ENCODE measurements around the gene FAM20B.

The FAM20B gene

GRCh38 chr1:179023946-179024650, 1.6 kb upstream of the FAM20B start:
- H3K4me3 ChIP-seq (ENCODE audit: low read depth, low read length), result no peak overlapping the region
- TF ChIP-seq CTCF (IDR thresholded peaks at IDR 0.05; ENCODE audit: low read depth, low read length), result no peak

GRCh38 chr1:179025975-179026812, 500 bp downstream of the FAM20B start:
- H3K4me3 ChIP-seq (ENCODE audit: low read depth, low read length), result peak overlapping the region; percentile 88
- no peak for TF ChIP-seq CTCF (IDR thresholded peaks at IDR 0.05; ENCODE audit: low read depth, low read length)

- H3K4me3 ChIP-seq (ENCODE audit: low read depth, low read length), result peak overlapping the region; percentile 88
- TF ChIP-seq CTCF (IDR thresholded peaks at IDR 0.05; ENCODE audit: low read depth, low read length), result no peak
These were observed 1.3 kb downstream of the FAM20B start for GRCh38 chr1:179026813-179027669.

GRCh38 chr1:179029321-179029759, 3.6 kb downstream of the FAM20B start:
- H3K4me3 ChIP-seq (ENCODE audit: low read depth, low read length), result no peak overlapping the region
- TF ChIP-seq CTCF (IDR thresholded peaks at IDR 0.05; ENCODE audit: low read depth, low read length), result no peak

- TF ChIP-seq CTCF (IDR thresholded peaks at IDR 0.05; ENCODE audit: low read depth, low read length), result no peak
These were observed 4.4 kb downstream of the FAM20B start for GRCh38 chr1:179030130-179030529.

GRCh38 chr1:179030683-179031082, 5.0 kb downstream of the FAM20B start:
- H3K4me3 ChIP-seq (ENCODE audit: low read depth, low read length), result no peak overlapping the region
- no peak for TF ChIP-seq CTCF (IDR thresholded peaks at IDR 0.05; ENCODE audit: low read depth, low read length)

More at GRCh38 chr1:179030130-179030529, 4.4 kb downstream of the FAM20B start:
- no peak overlapping the region for H3K4me3 ChIP-seq (ENCODE audit: low read depth, low read length)
